WTC11 (cell line): ENCODE results near the gene PAOX. TPM values are rescaled to one million over a fixed set of nuclear protein-coding genes. Genes with fewer than 3 reads are reported as not detected.

Experiments
- ATAC-seq: fragments of 200-7000 bp; cut with Tn5 transposase; 2 replicates; pipeline ENCODE4 v1.10.0; 2021; ENCODE audit warnings: mild to moderate bottlenecking, moderate library complexity
- CTCF ChIA-PET: fragments of 300-600 bp; sonication (Branson Sonifier 250); formaldehyde crosslinking; loops from one replicate; lab custom pipeline; 2021; ENCODE audit warnings: antibody characterized with exemption; lab: Charles Lee
- POLR2A ChIA-PET: fragments of 350-600 bp; sonication (Branson Sonifier 250); formaldehyde crosslinking; loops from one replicate; lab custom pipeline; 2021; ENCODE audit warnings: antibody characterized with exemption; lab: Charles Lee
- DNase-seq: peaks from one replicate; pipeline ENCODE4 v3.0.0; 2021; ENCODE audit warnings: low spot score
- H3K27ac Mint-ChIP-seq: 2 replicates; pipeline ENCODE4 v1.8.0; 2021; ENCODE audit warnings: mixed read lengths
- H3K27me3 Mint-ChIP-seq: 2 replicates; pipeline ENCODE4 v1.8.0; 2021; ENCODE audit warnings: low read depth, mild to moderate bottlenecking, moderate library complexity, mixed read lengths
- H3K36me3 Mint-ChIP-seq: 2 replicates; pipeline ENCODE4 v1.8.0; 2021; ENCODE audit warnings: mixed read lengths
- H3K4me1 Mint-ChIP-seq: 2 replicates; pipeline ENCODE4 v1.8.0; 2022; ENCODE audit warnings: mixed read lengths
- H3K4me3 Mint-ChIP-seq: 2 replicates; pipeline ENCODE4 v1.8.0; 2021; ENCODE audit warnings: mild to moderate bottlenecking, moderate library complexity, mixed read lengths
- H3K9me3 Mint-ChIP-seq: 2 replicates; pipeline ENCODE4 v1.8.0; 2021; ENCODE audit warnings: mixed read lengths
- E2F5 ChIP-seq: sonication (generic); formaldehyde crosslinking; IDR thresholded peaks from 2 replicates; pipeline ENCODE4 v1.8.1; 2022; ENCODE audit warnings: mild to moderate bottlenecking, moderate library complexity, missing genetic modification reagents
- FOXJ3 ChIP-seq: sonication (generic); formaldehyde crosslinking; IDR thresholded peaks from 2 replicates; pipeline ENCODE4 v1.9.0; 2021; ENCODE audit warnings: missing genetic modification reagents, mild to moderate bottlenecking, borderline replicate concordance
- FOXK1 ChIP-seq: sonication (generic); formaldehyde crosslinking; IDR thresholded peaks from 2 replicates; pipeline ENCODE4 v1.8.0; 2022; ENCODE audit warnings: mild to moderate bottlenecking, moderate library complexity, missing genetic modification reagents
- PRDM15 ChIP-seq: sonication (generic); formaldehyde crosslinking; IDR thresholded peaks from 2 replicates; pipeline ENCODE4 v1.8.0; 2022; ENCODE audit warnings: missing genetic modification reagents
- PREB ChIP-seq: sonication (generic); formaldehyde crosslinking; IDR thresholded peaks from 2 replicates; pipeline ENCODE4 v1.8.1; 2022; ENCODE audit warnings: mild to moderate bottlenecking, missing genetic modification reagents, moderate library complexity, borderline replicate concordance
- PRRX2 ChIP-seq: fragments of 250-450 bp; sonication (Bioruptor Pico); IDR thresholded peaks from 2 replicates; pipeline ENCODE4 v1.8.0; 2021; ENCODE audit warnings: mild to moderate bottlenecking
- RELA ChIP-seq: sonication (generic); formaldehyde crosslinking; IDR thresholded peaks from 2 replicates; pipeline ENCODE4 v1.8.1; 2022; ENCODE audit warnings: missing genetic modification reagents, mild to moderate bottlenecking, borderline replicate concordance
- ZNF425 ChIP-seq: fragments of 250-450 bp; sonication (Bioruptor Pico); conservative IDR thresholded peaks from 2 replicates; pipeline ENCODE4 v1.9.0; 2021; ENCODE audit warnings: mild to moderate bottlenecking
- total RNA-seq: library from RNA; stranded (reverse); gene quantifications from 3 replicates; pipeline ENCODE4 v1.2.3, GENCODE V29; 2021
- TF ChIP-seq, protein P1 (sequence below): sonication (generic); formaldehyde crosslinking; IDR thresholded peaks from 2 replicates; pipeline ENCODE4 v1.8.0; 2022; ENCODE audit warnings: mild to moderate bottlenecking, missing genetic modification reagents
- TF ChIP-seq, protein P2 (sequence below): fragments of 200-600 bp; IDR thresholded peaks from 2 replicates; pipeline ENCODE4 v1.8.0; 2022; ENCODE audit warnings: antibody characterized with exemption
- TF ChIP-seq, protein P3 (sequence below): sonication (generic); formaldehyde crosslinking; IDR thresholded peaks from 2 replicates; pipeline ENCODE4 v1.8.1; 2023; ENCODE audit warnings: mild to moderate bottlenecking, missing genetic modification reagents, moderate library complexity

Gene PAOX
- total RNA-seq, 1 experiment from 2014 or later = 3.6 TPM

DNA sequence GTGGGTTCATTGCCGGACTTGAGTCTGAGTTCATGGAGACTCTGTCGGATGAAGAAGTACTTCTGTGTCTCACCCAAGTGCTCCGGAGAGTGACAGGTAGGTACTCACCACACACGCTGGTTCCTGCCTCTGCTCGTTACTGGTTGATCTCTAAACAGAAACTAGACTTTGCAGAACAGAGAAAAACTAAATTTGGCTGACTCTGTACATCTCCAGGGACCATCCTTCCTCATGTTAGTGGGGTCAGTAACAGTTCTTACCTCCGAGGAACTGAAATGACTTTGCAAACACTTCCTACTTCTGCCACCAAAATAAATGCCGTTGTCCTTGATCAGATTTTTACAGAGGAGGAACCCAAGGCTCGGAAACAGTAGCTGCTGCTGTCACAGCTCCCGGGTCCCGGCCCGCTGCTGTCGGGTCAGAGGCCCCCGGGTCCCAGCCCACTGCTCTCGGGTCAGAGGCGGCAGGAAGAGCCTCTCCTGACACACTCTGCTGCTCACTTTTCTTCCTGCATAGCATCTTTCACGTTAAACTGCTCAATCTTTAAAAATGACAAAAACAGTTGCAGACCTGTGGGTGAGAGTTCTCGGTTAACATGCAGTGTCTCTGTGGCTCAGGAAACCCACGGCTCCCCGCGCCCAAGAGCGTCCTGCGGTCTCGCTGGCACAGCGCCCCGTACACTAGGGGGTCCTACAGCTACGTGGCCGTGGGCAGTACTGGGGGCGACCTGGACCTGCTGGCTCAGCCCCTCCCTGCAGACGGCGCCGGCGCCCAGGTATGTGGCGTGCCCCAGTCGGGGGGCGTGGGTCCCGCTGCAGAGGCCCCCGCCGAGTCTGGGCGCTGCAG, 10.1 kb downstream of the PAOX start:
- Mint-ChIP-seq H3K36me3 (no peaks in the 10 kb centered on the region), H3K27ac (no peak overlapping the region), H3K4me1 (peaks cover 3% of the 10 kb centered on the region; the same call in 1 of the 2 replicates), H3K4me3 (no peak overlapping the region), H3K9me3 (no peaks in the 10 kb centered on the region), H3K27me3 (no peaks in the 10 kb centered on the region; the same call in 1 of the 2 replicates)
- POLR2A ChIA-PET = interaction anchor here (0.6 kb wide), 1 partner anchor 177 kb away, joined by 3 read pairs; no protein-coding TSS in a partner anchor
- DNase-seq (no peak), ATAC-seq (no peak)
- CTCF ChIA-PET = interaction anchor here (1.9 kb wide), 1 partner anchor 60 kb away, joined by 5 read pairs; no protein-coding TSS in a partner anchor
- TF ChIP-seq PRDM15 (no peak), ZNF425 (CRISPR knock-in tag) (no peak), RELA (CRISPR knock-in tag) (no peak), FOXK1 (no peak), PRRX2 (CRISPR knock-in tag) (no peak), E2F5 (no peak), FOXJ3 (CRISPR knock-in tag) (no peak), PREB (CRISPR knock-in tag) (no peak)
- TF ChIP-seq, protein P1, sequence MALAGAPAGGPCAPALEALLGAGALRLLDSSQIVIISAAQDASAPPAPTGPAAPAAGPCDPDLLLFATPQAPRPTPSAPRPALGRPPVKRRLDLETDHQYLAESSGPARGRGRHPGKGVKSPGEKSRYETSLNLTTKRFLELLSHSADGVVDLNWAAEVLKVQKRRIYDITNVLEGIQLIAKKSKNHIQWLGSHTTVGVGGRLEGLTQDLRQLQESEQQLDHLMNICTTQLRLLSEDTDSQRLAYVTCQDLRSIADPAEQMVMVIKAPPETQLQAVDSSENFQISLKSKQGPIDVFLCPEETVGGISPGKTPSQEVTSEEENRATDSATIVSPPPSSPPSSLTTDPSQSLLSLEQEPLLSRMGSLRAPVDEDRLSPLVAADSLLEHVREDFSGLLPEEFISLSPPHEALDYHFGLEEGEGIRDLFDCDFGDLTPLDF (CRISPR knock-in tag) = no peak
- TF ChIP-seq, protein P2, sequence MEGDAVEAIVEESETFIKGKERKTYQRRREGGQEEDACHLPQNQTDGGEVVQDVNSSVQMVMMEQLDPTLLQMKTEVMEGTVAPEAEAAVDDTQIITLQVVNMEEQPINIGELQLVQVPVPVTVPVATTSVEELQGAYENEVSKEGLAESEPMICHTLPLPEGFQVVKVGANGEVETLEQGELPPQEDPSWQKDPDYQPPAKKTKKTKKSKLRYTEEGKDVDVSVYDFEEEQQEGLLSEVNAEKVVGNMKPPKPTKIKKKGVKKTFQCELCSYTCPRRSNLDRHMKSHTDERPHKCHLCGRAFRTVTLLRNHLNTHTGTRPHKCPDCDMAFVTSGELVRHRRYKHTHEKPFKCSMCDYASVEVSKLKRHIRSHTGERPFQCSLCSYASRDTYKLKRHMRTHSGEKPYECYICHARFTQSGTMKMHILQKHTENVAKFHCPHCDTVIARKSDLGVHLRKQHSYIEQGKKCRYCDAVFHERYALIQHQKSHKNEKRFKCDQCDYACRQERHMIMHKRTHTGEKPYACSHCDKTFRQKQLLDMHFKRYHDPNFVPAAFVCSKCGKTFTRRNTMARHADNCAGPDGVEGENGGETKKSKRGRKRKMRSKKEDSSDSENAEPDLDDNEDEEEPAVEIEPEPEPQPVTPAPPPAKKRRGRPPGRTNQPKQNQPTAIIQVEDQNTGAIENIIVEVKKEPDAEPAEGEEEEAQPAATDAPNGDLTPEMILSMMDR = no peak
- TF ChIP-seq, protein P3, sequence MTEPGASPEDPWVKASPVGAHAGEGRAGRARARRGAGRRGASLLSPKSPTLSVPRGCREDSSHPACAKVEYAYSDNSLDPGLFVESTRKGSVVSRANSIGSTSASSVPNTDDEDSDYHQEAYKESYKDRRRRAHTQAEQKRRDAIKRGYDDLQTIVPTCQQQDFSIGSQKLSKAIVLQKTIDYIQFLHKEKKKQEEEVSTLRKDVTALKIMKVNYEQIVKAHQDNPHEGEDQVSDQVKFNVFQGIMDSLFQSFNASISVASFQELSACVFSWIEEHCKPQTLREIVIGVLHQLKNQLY (CRISPR knock-in tag) = no peak
- TF ChIP-seq, all 79 proteins: peak for 0
